Measurements from ENCODE around the gene RHO.

RHO gene

DNA sequence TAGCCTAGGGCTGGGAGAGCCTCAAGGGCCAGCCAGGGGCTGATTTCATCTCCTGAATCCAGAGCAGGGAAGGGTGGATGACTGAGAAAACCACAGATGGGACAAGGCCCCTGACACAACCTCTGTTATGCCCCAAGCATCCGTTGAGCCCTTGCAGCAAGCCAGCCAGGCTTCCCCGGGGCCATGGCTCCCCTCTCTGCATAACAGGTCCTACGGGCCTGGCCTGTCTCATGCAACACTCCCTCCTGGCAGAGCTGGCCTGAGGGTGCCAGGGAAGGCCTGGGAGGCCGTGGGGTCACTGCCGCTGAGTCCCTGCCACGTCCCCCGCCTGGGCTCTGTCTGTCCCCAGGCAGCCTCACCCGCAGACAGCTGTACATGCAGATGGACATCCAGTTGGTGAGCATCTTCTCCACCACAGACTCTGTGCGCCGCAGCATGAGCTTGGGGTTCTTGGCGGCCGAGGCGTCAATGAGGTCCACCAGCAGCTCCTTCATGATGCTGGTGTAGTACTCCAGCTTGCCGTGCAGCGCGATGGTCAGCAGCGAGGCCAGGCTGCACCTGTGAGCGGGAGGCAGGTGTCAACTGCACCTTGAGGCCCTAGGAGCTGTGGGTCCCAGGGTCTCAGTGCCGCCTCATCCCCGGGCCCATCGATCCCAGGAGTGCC lies 36.7 kb downstream of the RHO start:
- Histone ChIP-seq H3K27ac (no peak overlapping the region), H3K4me1 (ENCODE audit: low read depth, poor library complexity, severe bottlenecking) (no peaks in the 10 kb centered on the region), H3K79me2 (ENCODE audit: insufficient read depth, low read depth) (no peaks in the 10 kb centered on the region), H3K27me3 (ENCODE audit: insufficient read depth, low read depth) (no peaks in the 10 kb centered on the region), H2AFZ (ENCODE audit: low read depth) (no peak overlapping the region), H3K4me2 (no peak overlapping the region), H3K4me3 (IDR thresholded peaks at IDR 0.05; ENCODE audit: insufficient read depth, low read depth, low read length) (no peak overlapping the region), H3K36me3 (ENCODE audit: insufficient read depth) (no peaks in the 10 kb centered on the region), H3K9ac (no peak overlapping the region), H4K20me1 (ENCODE audit: insufficient read depth) (no peaks in the 10 kb centered on the region)
- no peak for TF ChIP-seq CTCF (conservative IDR thresholded peaks at IDR 0.05; ENCODE audit: low read depth, low read length)

DNA sequence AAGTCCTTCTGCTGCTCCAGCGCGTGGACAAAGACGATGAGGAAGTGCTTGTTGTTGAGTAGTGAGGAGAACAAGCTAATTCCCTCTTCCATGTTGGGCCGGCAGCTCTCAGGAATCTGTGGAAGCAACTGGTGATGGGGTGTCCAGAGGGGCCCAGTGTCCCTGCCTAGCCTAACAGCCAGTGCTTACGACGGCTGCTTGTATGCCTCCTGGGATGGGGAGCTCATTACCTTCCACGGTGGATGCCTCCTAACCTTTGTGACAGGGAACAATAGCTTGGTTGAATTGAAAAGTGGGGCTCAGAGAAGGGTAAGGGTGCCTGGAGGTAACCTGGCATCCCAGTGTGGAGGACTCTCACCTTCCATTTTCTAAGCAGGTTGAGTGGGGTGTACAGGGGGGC lies 37.5 kb downstream of the RHO start:
- Histone ChIP-seq H3K4me3 (IDR thresholded peaks at IDR 0.05; ENCODE audit: insufficient read depth, low read depth, low read length) (no peak overlapping the region), H3K4me1 (ENCODE audit: low read depth, poor library complexity, severe bottlenecking) (no peaks in the 10 kb centered on the region), H3K79me2 (ENCODE audit: insufficient read depth, low read depth) (no peaks in the 10 kb centered on the region), H3K9ac (no peak overlapping the region), H2AFZ (ENCODE audit: low read depth) (no peak overlapping the region), H4K20me1 (ENCODE audit: insufficient read depth) (no peaks in the 10 kb centered on the region), H3K27ac (no peak overlapping the region), H3K4me2 (no peak overlapping the region), H3K36me3 (ENCODE audit: insufficient read depth) (no peaks in the 10 kb centered on the region), H3K27me3 (ENCODE audit: insufficient read depth, low read depth) (no peaks in the 10 kb centered on the region)
- TF ChIP-seq CTCF (conservative IDR thresholded peaks at IDR 0.05; ENCODE audit: low read depth, low read length) = no peak

DNA sequence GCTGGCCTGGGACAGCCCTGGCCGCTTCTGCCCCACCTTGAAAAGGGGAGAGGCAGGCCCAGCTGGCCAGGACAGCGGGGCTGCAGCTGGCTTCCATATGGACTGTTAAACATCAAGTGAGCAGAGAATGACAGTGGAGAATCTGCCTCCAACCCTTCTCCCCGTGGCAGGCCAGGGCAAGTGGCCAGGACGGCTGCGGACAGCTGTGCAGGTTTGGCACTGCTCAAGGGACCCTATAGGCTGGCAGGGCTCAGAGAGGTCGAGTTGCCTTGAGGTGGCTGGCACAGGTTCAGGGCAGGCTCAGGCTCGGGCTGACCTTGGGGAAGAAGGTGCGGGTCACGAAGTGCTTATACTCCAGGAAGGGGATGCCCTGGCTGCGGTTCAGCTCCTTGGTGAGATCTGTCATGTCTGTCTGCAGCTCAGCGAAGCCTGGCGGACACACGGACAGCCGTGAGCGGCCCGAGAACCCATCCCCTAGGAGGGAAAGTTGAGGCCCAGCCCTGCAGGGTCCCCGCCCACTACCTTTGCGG lies 38.8 kb downstream of the RHO start:
- Histone ChIP-seq H3K9ac (no peak overlapping the region), H3K36me3 (ENCODE audit: insufficient read depth) (no peaks in the 10 kb centered on the region), H3K27ac (no peak overlapping the region), H3K4me2 (no peak overlapping the region), H3K4me3 (IDR thresholded peaks at IDR 0.05; ENCODE audit: insufficient read depth, low read depth, low read length) (no peak overlapping the region), H4K20me1 (ENCODE audit: insufficient read depth) (no peaks in the 10 kb centered on the region), H3K27me3 (ENCODE audit: insufficient read depth, low read depth) (no peaks in the 10 kb centered on the region), H3K79me2 (ENCODE audit: insufficient read depth, low read depth) (no peaks in the 10 kb centered on the region), H3K4me1 (ENCODE audit: low read depth, poor library complexity, severe bottlenecking) (no peaks in the 10 kb centered on the region), H2AFZ (ENCODE audit: low read depth) (no peak overlapping the region)
- no peak for TF ChIP-seq CTCF (conservative IDR thresholded peaks at IDR 0.05; ENCODE audit: low read depth, low read length)

DNA sequence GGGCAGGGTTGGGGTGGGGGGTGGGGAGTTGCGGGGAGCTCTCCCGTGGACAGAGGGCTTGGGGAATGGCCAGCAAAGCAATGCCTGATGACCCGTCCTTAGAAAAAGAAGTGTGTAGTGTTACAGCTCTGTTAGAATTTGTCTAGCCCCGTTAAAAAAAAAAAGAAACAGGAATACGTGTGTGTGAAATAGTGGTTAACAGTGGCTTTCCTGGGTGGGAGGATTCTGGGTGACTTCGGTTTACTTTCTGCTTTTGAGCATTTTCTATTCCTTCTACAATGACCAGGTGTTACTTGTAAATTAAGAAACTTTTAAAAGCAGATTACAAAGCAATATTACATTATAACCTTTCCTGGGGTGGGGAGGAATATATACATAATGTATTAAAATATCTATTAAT lies 39.5 kb downstream of the RHO start:
- Histone ChIP-seq H3K4me3 (IDR thresholded peaks at IDR 0.05; ENCODE audit: insufficient read depth, low read depth, low read length) (no peak overlapping the region), H3K4me1 (ENCODE audit: low read depth, poor library complexity, severe bottlenecking) (no peaks in the 10 kb centered on the region), H3K36me3 (ENCODE audit: insufficient read depth) (no peaks in the 10 kb centered on the region), H3K79me2 (ENCODE audit: insufficient read depth, low read depth) (no peaks in the 10 kb centered on the region), H3K9ac (no peak overlapping the region), H3K27me3 (ENCODE audit: insufficient read depth, low read depth) (no peaks in the 10 kb centered on the region), H2AFZ (ENCODE audit: low read depth) (no peak overlapping the region), H4K20me1 (ENCODE audit: insufficient read depth) (no peaks in the 10 kb centered on the region), H3K27ac (no peak overlapping the region), H3K4me2 (no peak overlapping the region)
- TF ChIP-seq CTCF (conservative IDR thresholded peaks at IDR 0.05; ENCODE audit: low read depth, low read length) = no peak

All from KMS-11 (cell line).